Measurements from ENCODE around the gene RPS14. TPM values are rescaled to one million over a fixed set of nuclear protein-coding genes. Genes with fewer than 3 reads are reported as not detected.

The RPS14 gene
- polyA plus RNA-seq, 1 of the 3 experiments (the other 2 are of a cell fraction), result 10,227 TPM

DNA sequence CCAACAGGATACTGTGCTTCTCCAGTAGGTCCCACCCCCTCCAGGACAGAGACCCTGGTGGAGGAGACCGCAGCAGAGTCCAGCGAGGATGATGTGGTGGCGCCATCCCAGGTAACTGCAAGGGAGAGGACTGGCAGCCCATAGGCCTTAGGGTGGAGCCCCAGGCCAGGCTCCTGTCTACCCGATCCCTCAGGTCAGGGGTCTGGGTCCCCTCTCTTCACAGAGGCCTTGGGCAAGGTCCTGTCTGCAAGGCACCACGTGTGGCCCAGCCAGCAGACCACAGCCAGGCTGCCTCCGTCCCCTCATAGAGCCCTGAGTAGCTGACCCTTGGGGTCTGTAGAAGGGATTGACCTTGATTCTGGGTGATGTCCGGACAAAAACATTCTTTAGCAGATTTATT is 56.9 kb downstream of the RPS14 start:
- 87% methylated on average over 2 of the region's 7 CpGs for WGBS (ENCODE audit: low lambda C conversion rate)
- Histone ChIP-seq H3K9ac (no peak overlapping the region), H3K27me3 (ENCODE audit: insufficient read depth) (no peaks in the 10 kb centered on the region), H3K4me2 (no peak overlapping the region), H3K9me2 (no peaks in the 10 kb centered on the region), H3F3A (replicated peaks; ENCODE audit: insufficient read depth) (peaks cover 4% of the 10 kb centered on the region), H4K20me1 (ENCODE audit: insufficient read depth) (no peaks in the 10 kb centered on the region), H3K4me1 (ENCODE audit: control insufficient read depth in 1 of 2, insufficient read depth in 2 of 2, low read depth in 1 of 2, low read length in 1 of 2) (no peaks in the 10 kb centered on the region), H2AFZ (ENCODE audit: low read depth) (no peak overlapping the region), H3K27ac (ENCODE audit: low read depth in 2 of 2, low read length in 1 of 2) (no peak overlapping the region), H3K4me3 (ENCODE audit: low read depth in 2 of 2, low read length in 1 of 2) (no peak overlapping the region), H3K9me3 (no peaks in the 10 kb centered on the region), H3K79me2 (ENCODE audit: insufficient read depth) (no peaks in the 10 kb centered on the region), H3K36me3 (replicated peaks in 1 of 2; ENCODE audit: control insufficient read depth in 1 of 2, insufficient read depth in 2 of 2, low read length in 1 of 2) (peaks cover 29 to 91% of the 10 kb centered on the region in 2 experiments)
- ChIA-PET POLR2A (interaction anchor here (1.3 kb wide), 1 partner anchor 11 kb away, joined by 5 read pairs; no protein-coding TSS in a partner anchor), CTCF (no interaction called here)
- DNase-seq, result no peak
- TF ChIP-seq, protein P1, sequence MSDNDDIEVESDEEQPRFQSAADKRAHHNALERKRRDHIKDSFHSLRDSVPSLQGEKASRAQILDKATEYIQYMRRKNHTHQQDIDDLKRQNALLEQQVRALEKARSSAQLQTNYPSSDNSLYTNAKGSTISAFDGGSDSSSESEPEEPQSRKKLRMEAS (IDR thresholded peaks at IDR 0.05; ENCODE audit: low read depth), result no peak
- TF ChIP-seq SIN3A (IDR thresholded peaks at IDR 0.05; ENCODE audit: borderline replicate concordance, low read depth, low read length), result no peak
- no peak for TF ChIP-seq FOSL2 (IDR thresholded peaks at IDR 0.05; ENCODE audit: borderline replicate concordance, low read depth)
- TF ChIP-seq JUND (IDR thresholded peaks at IDR 0.05), result no peak
- no peak for TF ChIP-seq FOXM1 (IDR thresholded peaks at IDR 0.05; ENCODE audit: low read depth)
- TF ChIP-seq GATA2 (CRISPR knock-in tag; IDR thresholded peaks at IDR 0.05), result no peak
- TF ChIP-seq NFIC (IDR thresholded peaks at IDR 0.05; ENCODE audit: borderline replicate concordance), result no peak

Other genes with a start within 250 kb of the RPS14 start
- 0.05 and 0.10 TPM in 2 replicates for gene CAMK2A, start 160.0 kb downstream of the RPS14 start, polyA plus RNA-seq (2012; rRNA removed)
- gene ARSI, start 146.8 kb downstream of the RPS14 start, polyA plus RNA-seq (2012; rRNA removed), result 0.03 and 0.20 TPM in 2 replicates
- gene TCOF1, start 92.0 kb downstream of the RPS14 start, polyA plus RNA-seq (2012; rRNA removed), result 21.9 and 33.0 TPM in 2 replicates
- gene CD74, start 36.8 kb downstream of the RPS14 start, polyA plus RNA-seq (2012; rRNA removed), result 0.15 and 0.26 TPM in 2 replicates
- 29.2 and 33.8 TPM in 2 replicates for gene NDST1, start 58.4 kb upstream of the RPS14 start, polyA plus RNA-seq (2012; rRNA removed)
- 3.0 and 5.1 TPM in 2 replicates for gene SYNPO, start 190.9 kb upstream of the RPS14 start, polyA plus RNA-seq (2012; rRNA removed)
- 0.26 and 0.41 TPM in 2 replicates for gene MYOZ3, start 211.5 kb upstream of the RPS14 start, polyA plus RNA-seq (2012; rRNA removed)

Data from SK-N-SH (cell line).